SK-N-SH treated with all-trans-retinoic acid at 6 μM for 48 hours (cell line): ENCODE data around the gene DOCK1.

ENCODE experiments used
- CSDC2 ChIP-seq: fragments of 250-450 bp; sonication (Bioruptor Pico); IDR thresholded peaks from 2 replicates; pipeline ENCODE4 v1.5.0; 2020; ENCODE audit warnings: mild to moderate bottlenecking, moderate library complexity
- ESRRG ChIP-seq: fragments of 250-450 bp; sonication (Bioruptor Pico); IDR thresholded peaks from 2 replicates; pipeline ENCODE4 v1.6.1; 2021; ENCODE audit warnings: mild to moderate bottlenecking
- TCF4 ChIP-seq: fragments of 250-450 bp; sonication (Bioruptor Pico); IDR thresholded peaks from 2 replicates; pipeline ENCODE4 v1.8.0; 2021; ENCODE audit warnings: mild to moderate bottlenecking, moderate library complexity, borderline replicate concordance
- ZC3H10 ChIP-seq: fragments of 250-450 bp; sonication (Bioruptor Pico); IDR thresholded peaks from 2 replicates; pipeline ENCODE4 v1.5.1; 2021; ENCODE audit warnings: mild to moderate bottlenecking, moderate library complexity
- ZFP30 ChIP-seq: fragments of 450-650 bp; formaldehyde crosslinking; IDR thresholded peaks from 2 replicates; pipeline ENCODE4 v1.5.0; 2022; ENCODE audit warnings: mild to moderate bottlenecking, moderate library complexity
- TF ChIP-seq, protein P1 (sequence below): fragments of 250-450 bp; sonication (Bioruptor Pico); IDR thresholded peaks from 2 replicates; pipeline ENCODE4 v1.5.1; 2021; ENCODE audit warnings: mild to moderate bottlenecking, moderate library complexity
- TF ChIP-seq, protein P2 (sequence below): fragments of 250-450 bp; sonication (Bioruptor Pico); IDR thresholded peaks from 2 replicates; pipeline ENCODE4 v1.8.0; 2020; ENCODE audit warnings: mild to moderate bottlenecking, moderate library complexity, borderline replicate concordance

DNA sequence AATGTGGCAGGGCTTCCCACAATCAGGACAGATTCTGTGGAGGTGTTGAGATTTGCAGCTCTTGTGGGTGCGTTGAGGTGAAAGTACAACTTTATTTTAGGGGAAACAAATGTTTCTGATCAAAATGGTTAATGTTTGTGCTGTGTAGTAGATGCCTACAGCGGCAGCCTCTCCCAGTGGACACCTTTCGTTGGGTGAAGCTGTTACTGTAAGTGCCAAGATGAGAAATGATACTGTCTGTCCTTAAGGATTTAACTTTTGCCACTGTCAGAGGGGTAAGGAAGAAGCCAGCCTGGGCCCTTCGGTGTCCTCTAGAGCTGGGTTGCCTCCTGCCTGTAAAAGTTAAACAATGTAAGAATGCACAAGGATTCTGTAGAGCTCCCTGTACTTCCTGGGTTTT, 27.9 kb downstream of the DOCK1 start:
- no peak for TF ChIP-seq ESRRG
- no peak for TF ChIP-seq ZC3H10 (CRISPR knock-in tag)
- no peak for TF ChIP-seq ZFP30 (CRISPR knock-in tag)
- no peak for TF ChIP-seq CSDC2 (CRISPR knock-in tag)
- TF ChIP-seq, protein P1, sequence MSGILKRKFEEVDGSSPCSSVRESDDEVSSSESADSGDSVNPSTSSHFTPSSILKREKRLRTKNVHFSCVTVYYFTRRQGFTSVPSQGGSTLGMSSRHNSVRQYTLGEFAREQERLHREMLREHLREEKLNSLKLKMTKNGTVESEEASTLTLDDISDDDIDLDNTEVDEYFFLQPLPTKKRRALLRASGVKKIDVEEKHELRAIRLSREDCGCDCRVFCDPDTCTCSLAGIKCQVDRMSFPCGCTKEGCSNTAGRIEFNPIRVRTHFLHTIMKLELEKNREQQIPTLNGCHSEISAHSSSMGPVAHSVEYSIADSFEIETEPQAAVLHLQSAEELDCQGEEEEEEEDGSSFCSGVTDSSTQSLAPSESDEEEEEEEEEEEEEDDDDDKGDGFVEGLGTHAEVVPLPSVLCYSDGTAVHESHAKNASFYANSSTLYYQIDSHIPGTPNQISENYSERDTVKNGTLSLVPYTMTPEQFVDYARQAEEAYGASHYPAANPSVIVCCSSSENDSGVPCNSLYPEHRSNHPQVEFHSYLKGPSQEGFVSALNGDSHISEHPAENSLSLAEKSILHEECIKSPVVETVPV (CRISPR knock-in tag): no peak
- TF ChIP-seq TCF4 (CRISPR knock-in tag): no peak
- TF ChIP-seq, protein P2, sequence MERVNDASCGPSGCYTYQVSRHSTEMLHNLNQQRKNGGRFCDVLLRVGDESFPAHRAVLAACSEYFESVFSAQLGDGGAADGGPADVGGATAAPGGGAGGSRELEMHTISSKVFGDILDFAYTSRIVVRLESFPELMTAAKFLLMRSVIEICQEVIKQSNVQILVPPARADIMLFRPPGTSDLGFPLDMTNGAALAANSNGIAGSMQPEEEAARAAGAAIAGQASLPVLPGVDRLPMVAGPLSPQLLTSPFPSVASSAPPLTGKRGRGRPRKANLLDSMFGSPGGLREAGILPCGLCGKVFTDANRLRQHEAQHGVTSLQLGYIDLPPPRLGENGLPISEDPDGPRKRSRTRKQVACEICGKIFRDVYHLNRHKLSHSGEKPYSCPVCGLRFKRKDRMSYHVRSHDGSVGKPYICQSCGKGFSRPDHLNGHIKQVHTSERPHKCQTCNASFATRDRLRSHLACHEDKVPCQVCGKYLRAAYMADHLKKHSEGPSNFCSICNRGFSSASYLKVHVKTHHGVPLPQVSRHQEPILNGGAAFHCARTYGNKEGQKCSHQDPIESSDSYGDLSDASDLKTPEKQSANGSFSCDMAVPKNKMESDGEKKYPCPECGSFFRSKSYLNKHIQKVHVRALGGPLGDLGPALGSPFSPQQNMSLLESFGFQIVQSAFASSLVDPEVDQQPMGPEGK: no peak
